HG02571 (cell line): ENCODE data around the gene NPY4R2.
"Not testable (repeated sequence)": the region's sequence is repeated elsewhere in the genome, so short reads cannot be mapped to it uniquely, and the experiment has no call there.

Experiments
- ATAC-seq: cut with Tn5 transposase; IDR thresholded peaks from one replicate; pipeline ENCODE4 v1.9.1; 2021; ENCODE audit warnings: mild to moderate bottlenecking, moderate library complexity; ENCODE audit not compliant: unreplicated experiment

NPY4R2 gene

DNA sequence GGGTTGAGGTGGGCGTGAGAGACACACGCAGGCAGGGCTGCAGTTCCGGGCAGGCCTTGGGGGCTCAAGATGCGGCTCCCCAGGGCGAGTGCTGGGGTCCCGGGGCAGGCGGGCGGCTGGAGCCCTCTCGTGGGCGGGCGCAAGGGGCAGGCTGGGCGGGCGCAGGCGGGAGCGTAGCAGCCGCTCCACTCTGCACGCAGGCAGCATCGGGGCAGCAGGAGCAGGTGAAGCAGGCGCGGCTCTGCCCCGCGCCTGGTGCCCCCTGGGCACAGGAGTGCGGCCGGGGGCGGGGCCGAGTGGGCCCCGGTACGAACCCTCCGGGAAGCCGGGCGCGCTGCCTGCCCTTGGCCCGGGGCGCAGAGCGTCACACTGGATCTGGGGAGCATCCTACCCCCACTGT lies at the start of gene NPY4R2:
Gene NPY4R2, plus strand, starts transcription at position 188 of the 400 bp plus-strand sequence. CDS start 3,326 bp downstream, outside the sequence.
- not testable (repeated sequence) for ATAC-seq

- ATAC-seq, result not testable (repeated sequence)
These were observed 47.6 kb upstream of the NPY4R2 start for GRCh38 chr10:47870887-47871286.

GRCh38 chr10:47871485-47872180 lies 46.8 kb upstream of the NPY4R2 start:
- ATAC-seq, result not testable (repeated sequence)

GRCh38 chr10:47872236-47872635 lies 46.2 kb upstream of the NPY4R2 start:
- ATAC-seq, result not testable (repeated sequence)

- ATAC-seq, result not testable (repeated sequence)
These were observed 34.2 kb upstream of the NPY4R2 start for GRCh38 chr10:47884239-47884638.

- not testable (repeated sequence) for ATAC-seq
These were observed 33.5 kb upstream of the NPY4R2 start for GRCh38 chr10:47884934-47885333.

GRCh38 chr10:47886356-47886755 lies 32.1 kb upstream of the NPY4R2 start:
- ATAC-seq, result not testable (repeated sequence)

- ATAC-seq, result not testable (repeated sequence)
These were observed 31.6 kb upstream of the NPY4R2 start for GRCh38 chr10:47886827-47887226.

- ATAC-seq, result not testable (repeated sequence)
These were observed 27.7 kb upstream of the NPY4R2 start for GRCh38 chr10:47890737-47891136.

GRCh38 chr10:47892494-47893261 lies 25.8 kb upstream of the NPY4R2 start:
- not testable (repeated sequence) for ATAC-seq

- ATAC-seq, result not testable (repeated sequence)
These were observed 23.9 kb upstream of the NPY4R2 start for GRCh38 chr10:47894571-47894970.

DNA sequence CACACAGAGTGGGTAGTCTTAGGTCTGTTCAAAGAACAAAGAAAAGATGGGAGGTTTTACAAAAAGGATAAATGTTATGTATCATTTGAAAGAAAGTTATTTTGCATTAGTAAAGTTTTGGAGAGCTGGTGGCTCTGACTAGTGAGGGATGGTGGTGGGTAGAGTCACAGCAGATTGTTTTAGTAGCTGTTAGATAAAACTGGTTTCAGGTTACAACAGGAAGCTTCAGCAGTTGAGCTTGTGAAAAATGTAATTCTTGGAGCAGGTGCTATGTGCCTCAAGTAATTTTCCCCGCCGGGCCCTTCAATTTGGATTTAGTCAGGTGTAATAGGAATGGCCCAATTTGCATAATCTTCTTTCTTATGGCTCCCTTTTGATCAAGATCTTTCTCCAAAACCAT lies 20.6 kb upstream of the NPY4R2 start:
- ATAC-seq, result not testable (repeated sequence)

DNA sequence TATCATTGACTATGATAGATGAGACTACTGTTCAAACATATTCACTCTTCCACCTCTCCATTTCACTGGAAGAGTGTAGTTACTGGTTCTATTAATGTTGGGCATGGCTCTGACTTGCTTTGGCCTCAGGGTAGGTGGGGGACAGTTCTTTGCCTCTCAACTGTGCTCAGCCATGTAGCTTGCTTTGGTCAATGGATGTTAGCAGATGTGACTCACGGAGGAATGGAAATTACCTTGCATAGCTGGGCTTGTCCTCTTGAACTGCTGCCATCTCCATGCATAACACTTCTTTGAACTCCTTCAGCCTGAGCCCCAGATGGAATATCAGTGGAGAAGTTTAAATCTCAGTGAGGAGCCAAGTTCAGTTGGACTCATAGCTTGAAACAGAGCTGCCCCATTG lies 9.1 kb upstream of the NPY4R2 start:
- not testable (repeated sequence) for ATAC-seq

DNA sequence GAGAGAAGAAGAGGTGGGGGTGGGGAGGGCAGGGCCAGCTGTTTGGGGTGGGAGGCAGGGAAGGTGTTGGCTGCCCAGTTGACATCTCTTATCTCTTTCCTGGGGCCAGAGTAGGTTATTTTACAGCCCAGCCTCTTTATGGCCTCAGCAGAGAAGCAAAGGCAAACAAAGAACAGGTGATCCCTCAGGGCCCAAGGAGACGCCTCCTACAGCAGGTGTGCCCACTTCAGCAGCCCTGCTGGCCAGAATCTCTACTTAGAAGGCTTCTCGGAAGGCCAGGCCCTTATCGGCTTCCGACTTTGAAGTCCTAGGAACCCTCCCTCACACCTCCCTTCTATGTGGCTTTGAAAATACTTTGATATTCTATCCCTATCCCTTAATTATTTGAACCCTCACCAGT lies 8.0 kb upstream of the NPY4R2 start:
- ATAC-seq, result not testable (repeated sequence)

GRCh38 chr10:47914052-47914451 lies 4.4 kb upstream of the NPY4R2 start:
- not testable (repeated sequence) for ATAC-seq

GRCh38 chr10:47915849-47916548 lies 2.5 kb upstream of the NPY4R2 start:
- ATAC-seq, result not testable (repeated sequence)

GRCh38 chr10:47920610-47921009 lies 2.1 kb downstream of the NPY4R2 start:
- not testable (repeated sequence) for ATAC-seq

DNA sequence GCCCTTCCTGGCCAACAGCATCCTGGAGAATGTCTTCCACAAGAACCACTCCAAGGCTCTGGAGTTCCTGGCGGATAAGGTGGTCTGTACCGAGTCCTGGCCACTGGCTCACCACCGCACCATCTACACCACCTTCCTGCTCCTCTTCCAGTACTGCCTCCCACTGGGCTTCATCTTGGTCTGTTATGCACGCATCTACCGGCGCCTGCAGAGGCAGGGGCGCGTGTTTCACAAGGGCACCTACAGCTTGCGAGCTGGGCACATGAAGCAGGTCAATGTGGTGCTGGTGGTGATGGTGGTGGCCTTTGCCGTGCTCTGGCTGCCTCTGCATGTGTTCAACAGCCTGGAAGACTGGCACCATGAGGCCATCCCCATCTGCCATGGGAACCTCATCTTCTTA lies 4.0 kb downstream of the NPY4R2 start:
- ATAC-seq, result not testable (repeated sequence)

- ATAC-seq, result not testable (repeated sequence)
These were observed 6.2 kb downstream of the NPY4R2 start for GRCh38 chr10:47924628-47925027.

DNA sequence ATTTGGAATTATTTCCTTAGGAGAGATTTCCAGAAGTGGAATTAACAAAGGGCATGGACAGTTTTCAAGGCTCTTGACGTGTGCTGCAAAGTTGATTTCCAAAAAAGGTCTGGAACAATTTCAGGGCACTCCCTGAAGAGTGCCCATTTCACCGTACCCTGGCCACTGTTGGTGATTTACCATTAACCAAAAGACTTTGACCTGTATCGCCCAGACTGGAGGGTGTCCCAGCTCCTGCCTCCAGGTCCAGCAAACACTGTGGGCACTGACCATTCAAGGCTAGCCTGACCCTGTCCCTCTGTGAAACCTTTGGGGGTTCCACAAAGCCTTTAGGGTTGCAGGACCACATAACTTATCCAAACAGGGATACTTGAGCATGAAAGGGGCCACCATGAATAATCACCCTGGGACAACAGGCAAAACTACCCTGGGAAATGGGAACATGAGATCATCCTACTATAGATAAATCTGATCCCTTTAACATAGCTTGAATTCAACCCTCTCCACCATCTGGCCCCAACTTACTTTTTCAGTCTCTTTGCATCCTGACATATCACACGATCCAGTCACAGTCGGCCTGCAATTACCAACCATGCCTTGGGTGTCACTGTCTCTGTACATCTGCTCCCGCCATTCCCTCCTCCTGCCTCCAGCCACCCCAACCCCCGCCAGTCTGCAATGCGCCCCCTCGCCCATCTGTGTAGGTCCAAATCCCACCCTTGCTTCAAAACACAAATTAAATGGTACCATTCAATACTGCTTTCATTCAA lies 8.9 kb downstream of the NPY4R2 start:
- ATAC-seq, result not testable (repeated sequence)

GRCh38 chr10:47928225-47928624 lies 9.8 kb downstream of the NPY4R2 start:
- ATAC-seq, result not testable (repeated sequence)
